ENCODE measurements around the gene ADI1.

The ADI1 gene

DNA sequence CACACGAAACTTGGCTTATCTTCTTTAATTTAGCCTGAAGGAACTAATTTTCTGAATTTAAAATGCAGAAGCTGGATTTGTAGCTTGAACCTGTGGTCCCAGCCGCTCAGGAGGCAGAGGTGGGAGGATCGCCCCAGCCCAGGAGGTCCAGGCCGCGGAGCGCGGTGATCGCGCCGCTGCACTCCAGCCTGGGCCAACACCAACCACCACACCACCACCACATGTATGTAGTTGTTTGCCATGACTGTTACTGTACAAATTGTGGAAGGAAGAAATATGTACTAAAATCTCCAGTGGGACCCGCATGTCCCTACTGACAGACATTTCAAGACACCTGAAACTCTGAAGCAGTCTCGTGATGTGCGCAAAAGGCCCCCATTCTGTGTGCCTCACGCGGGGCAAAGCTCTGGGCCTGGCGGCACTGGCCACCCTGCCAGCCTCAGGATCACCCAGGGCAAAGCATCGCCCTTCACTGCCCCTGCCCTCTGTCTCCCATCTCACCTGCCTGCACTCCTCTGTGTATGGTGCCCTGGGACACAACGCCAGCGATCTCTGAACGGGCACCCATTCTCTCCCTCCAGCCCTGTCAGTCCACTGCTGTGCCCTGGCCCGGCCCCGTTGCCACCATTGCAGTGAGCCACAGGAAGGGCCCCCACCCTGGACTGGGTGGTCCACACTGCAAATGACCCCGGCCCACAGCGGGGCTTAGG is 10.1 kb upstream of the ADI1 start:
- H3K4me3 ChIP-seq (replicated peaks; ENCODE audit: low read depth, low read length): no peak overlapping the region
- DNase-seq (ENCODE audit: extremely low read depth, low read depth): no peak
- no peak for TF ChIP-seq CTCF (IDR thresholded peaks at IDR 0.05; ENCODE audit: low read depth, low read length, missing control alignments)

GRCh38 chr2:3527886-3528785 is 8.8 kb upstream of the ADI1 start:
- DNase-seq (ENCODE audit: extremely low read depth, low read depth): no peak
- no peak overlapping the region for H3K4me3 ChIP-seq (replicated peaks; ENCODE audit: low read depth, low read length)
- TF ChIP-seq CTCF (IDR thresholded peaks at IDR 0.05; ENCODE audit: low read depth, low read length, missing control alignments): no peak

- no peak for TF ChIP-seq CTCF (IDR thresholded peaks at IDR 0.05; ENCODE audit: low read depth, low read length, missing control alignments)
- no peak overlapping the region for H3K4me3 ChIP-seq (replicated peaks; ENCODE audit: low read depth, low read length)
- DNase-seq (ENCODE audit: extremely low read depth, low read depth): no peak
Measured at GRCh38 chr2:3526871-3527270, 7.5 kb upstream of the ADI1 start.

- DNase-seq (ENCODE audit: extremely low read depth, low read depth): no peak
- no peak overlapping the region for H3K4me3 ChIP-seq (replicated peaks; ENCODE audit: low read depth, low read length)
- no peak for TF ChIP-seq CTCF (IDR thresholded peaks at IDR 0.05; ENCODE audit: low read depth, low read length, missing control alignments)
Measured at GRCh38 chr2:3523551-3524041, 4.3 kb upstream of the ADI1 start.

DNA sequence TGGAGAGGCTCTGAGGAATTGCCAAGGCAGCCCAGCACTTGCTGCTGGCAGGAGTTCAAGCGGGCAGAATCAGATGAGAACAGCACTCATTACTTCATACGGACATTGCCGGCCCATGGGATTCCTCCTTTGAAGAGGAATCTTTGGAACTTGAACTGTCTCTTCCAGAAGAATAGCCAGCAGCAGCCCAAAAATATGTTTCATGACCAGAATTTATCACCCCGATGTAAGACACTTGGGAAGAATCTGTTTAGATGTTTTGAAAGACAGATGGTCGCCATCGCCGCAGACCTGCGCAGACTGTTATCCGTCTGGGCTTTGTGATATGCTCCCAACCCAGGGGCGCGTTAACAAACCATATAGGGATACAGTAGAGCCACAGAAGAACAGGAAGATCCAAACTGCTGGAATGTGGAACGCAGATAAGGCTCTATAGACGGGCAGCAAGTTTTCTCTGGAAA is 3.7 kb upstream of the ADI1 start:
- no peak for DNase-seq (ENCODE audit: extremely low read depth, low read depth)
- TF ChIP-seq CTCF (IDR thresholded peaks at IDR 0.05; ENCODE audit: low read depth, low read length, missing control alignments): no peak
- H3K4me3 ChIP-seq (replicated peaks; ENCODE audit: low read depth, low read length): no peak overlapping the region

DNA sequence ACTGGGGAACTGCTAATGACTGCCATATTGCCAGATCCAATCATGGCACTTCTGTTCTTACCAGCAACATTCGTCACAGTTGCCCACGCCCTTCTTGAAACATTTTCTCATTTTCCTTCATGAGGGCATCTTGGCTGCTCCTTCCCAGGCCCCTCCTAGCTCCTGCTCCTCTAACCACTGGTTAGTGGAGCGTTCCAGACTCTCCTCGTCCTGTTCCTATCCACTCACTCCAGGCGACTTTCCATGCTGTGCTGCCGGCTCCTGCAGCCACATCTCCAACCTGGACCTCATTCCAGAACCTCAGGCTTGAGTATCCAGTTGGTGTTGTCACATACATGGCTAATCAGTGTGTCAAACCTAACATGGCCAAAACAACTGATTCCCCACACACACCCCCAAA is 1.3 kb upstream of the ADI1 start:
- peak overlapping the region; percentile 63 for H3K4me3 ChIP-seq (replicated peaks; ENCODE audit: low read depth, low read length)
- DNase-seq (ENCODE audit: extremely low read depth, low read depth): no peak
- no peak for TF ChIP-seq CTCF (IDR thresholded peaks at IDR 0.05; ENCODE audit: low read depth, low read length, missing control alignments)

Data from HFF-Myc (cell line).